Activated CD4-positive, alpha-beta T cell treated with anti-CD3 and anti-CD28 coated beads, Interleukin-2, Interleukin-4, amounts not matched to agents 100 ng/mL and 50 ng/mL, durations not matched to agents 16 hours and 8 hours (primary cell): Measurements from ENCODE around the gene GTSE1.
"Not testable (repeated sequence)": the region's sequence is repeated elsewhere in the genome, so short reads cannot be mapped to it uniquely, and the experiment has no call there.

Source experiments
- DNase-seq: peaks from one replicate; pipeline ENCODE4 v3.0.0-alpha.2; 2020; ENCODE audit warnings: low spot score

Gene GTSE1

DNA sequence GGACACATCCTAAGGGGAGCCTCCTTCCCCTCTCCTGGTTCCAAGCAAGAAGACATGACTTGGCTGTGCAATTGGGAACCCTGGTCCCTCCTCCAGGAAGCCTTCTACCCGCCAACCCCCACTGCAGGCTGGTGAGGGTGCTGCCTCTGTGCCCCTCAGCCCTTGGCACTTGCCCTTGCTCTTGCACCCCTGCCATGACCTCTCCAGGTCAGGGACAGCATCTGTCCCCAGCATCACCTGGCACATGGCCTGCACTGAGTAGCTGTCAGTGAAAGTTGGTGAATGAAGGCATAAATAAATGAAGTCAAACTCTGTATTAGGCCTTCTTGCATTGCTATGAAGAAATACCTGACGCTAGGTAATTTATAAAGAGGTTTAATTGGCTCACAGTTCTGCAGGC is 1.9 kb upstream of the GTSE1 start:
- DNase-seq: no peak

DNA sequence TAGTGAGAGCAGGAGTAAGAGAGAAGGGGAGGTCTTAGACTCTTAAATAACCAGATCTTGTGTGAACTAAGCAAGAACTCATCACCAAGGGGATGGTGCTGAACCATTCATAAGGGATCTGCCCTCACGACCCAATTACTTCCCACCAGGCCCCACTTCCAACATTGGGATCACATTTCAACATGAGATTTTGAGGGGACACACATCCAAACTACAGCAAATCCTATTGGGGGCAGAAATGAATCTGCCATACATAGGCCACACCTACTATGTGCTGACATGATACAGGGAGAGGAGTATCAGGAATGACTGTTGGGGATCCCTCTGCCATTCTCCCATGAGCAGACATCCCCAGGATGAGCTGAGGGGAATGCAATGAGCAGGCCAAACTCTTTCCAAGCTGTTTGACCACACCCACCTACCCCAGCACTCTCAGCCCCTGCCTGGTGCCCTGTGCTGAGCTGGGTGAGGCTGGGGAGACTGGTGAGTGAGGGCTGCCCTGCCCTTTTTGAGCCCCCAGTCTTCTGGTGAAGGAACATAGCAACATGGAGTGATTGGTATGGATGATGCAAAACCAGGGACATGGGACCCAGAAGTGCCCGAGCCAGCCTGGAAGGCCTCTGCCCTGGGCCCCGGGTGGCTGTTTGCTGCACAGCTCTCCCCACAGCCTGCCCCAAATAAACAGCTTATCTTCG is 1.2 kb upstream of the GTSE1 start:
- DNase-seq: no peak

- DNase-seq: no peak
Measured at GRCh38 chr22:46297151-46297812, 612 bp downstream of the GTSE1 start.

DNA sequence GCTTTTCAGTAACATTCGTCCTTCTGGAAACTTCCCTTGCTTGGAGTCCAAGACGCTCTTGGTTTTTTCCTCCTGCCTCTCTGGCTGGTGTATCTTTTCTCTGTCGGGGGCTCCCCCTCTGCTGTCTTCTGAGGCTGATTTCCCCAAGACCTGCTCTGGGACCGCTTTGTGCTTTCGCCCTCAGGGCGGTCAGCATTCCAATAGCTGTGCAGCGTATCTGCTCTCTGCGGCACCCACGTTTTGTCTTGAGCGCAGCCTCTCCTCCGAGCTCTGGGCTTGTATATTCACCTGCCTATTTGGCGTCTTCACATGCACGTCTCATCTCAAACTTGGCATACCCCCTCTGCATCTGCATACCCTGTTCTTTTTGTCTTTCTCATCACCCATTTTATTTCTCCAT is 2.4 kb downstream of the GTSE1 start:
- DNase-seq: no peak

GRCh38 chr22:46300491-46300890 is 3.8 kb downstream of the GTSE1 start:
- no peak for DNase-seq

- no peak for DNase-seq
Measured at GRCh38 chr22:46303347-46303965, 6.8 kb downstream of the GTSE1 start.

GRCh38 chr22:46308283-46308988 is 11.8 kb downstream of the GTSE1 start:
- DNase-seq: no peak

GRCh38 chr22:46309526-46310085 is 12.9 kb downstream of the GTSE1 start:
- no peak for DNase-seq

DNA sequence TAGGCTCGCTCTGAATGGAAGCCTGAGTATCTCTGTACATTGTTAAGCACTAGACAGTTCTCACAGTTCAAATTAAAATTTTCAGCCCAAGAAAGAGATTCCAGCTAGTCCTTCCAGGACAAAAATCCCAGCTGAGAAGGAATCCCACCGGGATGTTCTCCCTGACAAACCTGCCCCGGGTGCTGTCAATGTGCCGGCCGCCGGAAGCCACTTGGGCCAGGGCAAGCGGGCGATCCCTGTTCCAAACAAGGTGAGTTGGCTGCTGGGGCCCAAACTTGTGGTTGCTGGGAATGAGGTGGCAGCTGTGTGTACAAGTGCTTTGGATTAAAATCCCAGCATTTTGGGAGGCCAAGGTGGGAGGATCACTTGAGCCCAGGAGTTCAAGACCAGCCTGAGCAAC is 15.4 kb downstream of the GTSE1 start:
- no peak for DNase-seq

DNA sequence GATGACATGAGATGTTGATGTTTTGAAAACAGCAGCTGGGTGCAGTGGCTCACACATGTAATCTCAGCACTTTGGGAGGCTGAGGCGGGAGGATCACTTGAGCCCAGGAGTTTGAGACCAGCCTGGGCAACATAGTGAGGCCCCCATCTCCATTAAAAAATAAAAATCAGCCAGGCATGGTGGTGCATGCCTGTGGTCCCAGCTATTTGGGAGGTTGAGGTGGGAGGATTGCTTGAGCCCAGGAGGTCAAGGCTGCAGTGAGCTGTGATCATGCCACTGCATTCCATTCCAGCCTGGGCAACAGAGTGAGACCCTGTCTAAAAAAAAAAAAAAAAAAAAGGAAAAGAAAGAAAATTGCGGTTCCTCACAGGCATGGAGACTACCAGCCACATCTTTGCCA is 16.2 kb downstream of the GTSE1 start:
- not testable (repeated sequence) for DNase-seq

DNA sequence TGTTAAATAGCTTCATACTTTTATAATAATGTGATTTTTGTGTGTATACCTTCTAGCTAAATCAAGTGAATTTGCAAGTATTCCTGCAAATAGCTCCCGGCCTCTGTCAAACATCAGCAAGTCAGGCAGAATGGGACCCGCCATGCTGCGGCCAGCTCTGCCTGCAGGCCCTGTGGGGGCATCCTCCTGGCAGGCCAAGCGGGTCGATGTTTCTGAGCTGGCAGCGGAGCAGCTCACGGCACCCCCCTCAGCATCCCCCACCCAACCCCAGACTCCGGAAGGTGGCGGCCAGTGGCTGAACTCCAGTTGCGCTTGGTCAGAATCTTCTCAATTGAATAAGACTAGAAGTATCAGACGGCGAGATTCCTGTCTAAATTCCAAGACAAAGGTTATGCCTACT is 19.3 kb downstream of the GTSE1 start:
- DNase-seq: no peak

- no peak for DNase-seq
Measured at GRCh38 chr22:46317646-46318045, 21.0 kb downstream of the GTSE1 start.

- no peak for DNase-seq
Measured at GRCh38 chr22:46318576-46318975, 21.9 kb downstream of the GTSE1 start.

- no peak for DNase-seq
Measured at GRCh38 chr22:46319319-46319718, 22.6 kb downstream of the GTSE1 start.

- DNase-seq: no peak
Measured at GRCh38 chr22:46320166-46320710, 23.6 kb downstream of the GTSE1 start.

GRCh38 chr22:46320716-46321386 is 24.2 kb downstream of the GTSE1 start:
- no peak for DNase-seq

GRCh38 chr22:46322711-46323110 is 26.0 kb downstream of the GTSE1 start:
- no peak for DNase-seq

- no peak for DNase-seq
Measured at GRCh38 chr22:46323162-46323561, 26.5 kb downstream of the GTSE1 start.

- DNase-seq: no peak
Measured at GRCh38 chr22:46326066-46326680, 29.5 kb downstream of the GTSE1 start.

DNA sequence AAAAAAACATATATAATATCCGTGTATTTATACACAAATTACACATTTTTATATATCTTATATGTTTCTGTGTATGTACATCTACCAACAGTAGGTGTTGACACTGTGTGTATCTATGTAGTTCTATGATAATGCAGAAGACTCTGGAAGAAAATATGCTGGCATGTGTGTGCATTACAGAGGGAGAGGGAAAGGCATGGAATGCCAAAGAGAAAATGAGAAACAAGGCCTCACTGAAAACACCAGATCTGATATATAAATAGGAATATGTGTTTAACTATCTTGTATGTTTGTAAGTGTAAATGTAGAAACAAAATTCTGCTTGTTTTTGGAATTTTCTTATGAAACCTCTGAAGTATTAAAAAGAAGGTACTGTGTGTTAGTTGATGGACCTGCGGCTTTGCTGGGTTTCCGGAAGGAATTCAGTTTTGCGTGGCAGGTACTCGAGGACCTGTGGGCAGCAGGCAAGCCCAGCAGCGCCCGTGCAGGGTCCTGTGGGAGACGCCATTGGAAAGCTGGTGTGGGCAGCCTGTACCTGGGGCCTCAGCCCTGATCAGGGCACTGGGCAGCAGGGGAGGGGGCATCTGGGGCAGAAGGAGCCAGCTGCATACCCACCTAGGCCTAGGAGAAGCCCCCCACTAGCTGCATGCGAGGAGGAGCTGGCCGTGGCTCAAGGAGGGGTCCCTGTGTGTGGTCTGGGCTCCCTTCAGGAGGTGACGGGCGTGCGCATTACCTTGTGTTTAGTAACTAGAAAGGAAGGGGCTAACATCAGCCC is 31.2 kb downstream of the GTSE1 start:
- DNase-seq: no peak
